ENCODE measurements around the gene CXXC5. TPM values are rescaled to one million over a fixed set of nuclear protein-coding genes. Genes with fewer than 3 reads are reported as not detected.

CXXC5 gene
- total RNA-seq, 1 donor from 2014 or later = 41.9 TPM

DNA sequence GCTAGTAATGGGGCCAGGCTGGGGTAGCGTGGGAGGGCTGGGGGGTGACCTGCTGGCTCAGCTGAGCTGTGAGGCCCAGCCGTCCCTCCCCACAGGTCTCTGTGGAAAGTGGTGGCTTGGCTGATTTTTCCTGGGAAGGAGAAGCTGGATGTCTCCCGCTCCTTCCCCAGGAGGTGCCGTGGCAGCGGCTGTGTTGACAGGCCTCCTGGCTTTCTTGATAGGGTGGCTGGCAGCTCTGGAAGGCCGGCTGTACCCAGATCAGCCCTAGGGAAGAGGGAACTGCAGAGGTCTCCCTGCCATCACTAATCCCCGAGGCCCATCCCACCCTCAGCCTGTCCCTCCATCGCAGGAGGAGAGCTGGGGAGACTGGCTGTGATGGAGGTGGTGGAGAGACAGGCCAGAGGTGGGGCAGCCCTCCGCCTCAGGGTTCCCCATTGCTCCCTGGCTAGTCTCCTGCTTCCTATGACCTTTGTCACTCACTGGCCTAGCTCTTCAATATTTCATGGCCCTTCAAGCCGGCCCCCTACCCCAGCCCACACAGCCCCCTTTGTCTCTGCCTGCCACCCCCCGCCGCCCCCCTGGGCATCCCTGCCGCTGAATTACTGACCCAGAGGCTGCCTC lies 6.8 kb downstream of the CXXC5 start:
- peaks cover 62 to 83% of the 10 kb centered on the region in 2 donors for H3K4me1 ChIP-seq
- TF ChIP-seq, protein P1, sequence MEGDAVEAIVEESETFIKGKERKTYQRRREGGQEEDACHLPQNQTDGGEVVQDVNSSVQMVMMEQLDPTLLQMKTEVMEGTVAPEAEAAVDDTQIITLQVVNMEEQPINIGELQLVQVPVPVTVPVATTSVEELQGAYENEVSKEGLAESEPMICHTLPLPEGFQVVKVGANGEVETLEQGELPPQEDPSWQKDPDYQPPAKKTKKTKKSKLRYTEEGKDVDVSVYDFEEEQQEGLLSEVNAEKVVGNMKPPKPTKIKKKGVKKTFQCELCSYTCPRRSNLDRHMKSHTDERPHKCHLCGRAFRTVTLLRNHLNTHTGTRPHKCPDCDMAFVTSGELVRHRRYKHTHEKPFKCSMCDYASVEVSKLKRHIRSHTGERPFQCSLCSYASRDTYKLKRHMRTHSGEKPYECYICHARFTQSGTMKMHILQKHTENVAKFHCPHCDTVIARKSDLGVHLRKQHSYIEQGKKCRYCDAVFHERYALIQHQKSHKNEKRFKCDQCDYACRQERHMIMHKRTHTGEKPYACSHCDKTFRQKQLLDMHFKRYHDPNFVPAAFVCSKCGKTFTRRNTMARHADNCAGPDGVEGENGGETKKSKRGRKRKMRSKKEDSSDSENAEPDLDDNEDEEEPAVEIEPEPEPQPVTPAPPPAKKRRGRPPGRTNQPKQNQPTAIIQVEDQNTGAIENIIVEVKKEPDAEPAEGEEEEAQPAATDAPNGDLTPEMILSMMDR (IDR thresholded peaks at IDR 0.05) = no peak

DNA sequence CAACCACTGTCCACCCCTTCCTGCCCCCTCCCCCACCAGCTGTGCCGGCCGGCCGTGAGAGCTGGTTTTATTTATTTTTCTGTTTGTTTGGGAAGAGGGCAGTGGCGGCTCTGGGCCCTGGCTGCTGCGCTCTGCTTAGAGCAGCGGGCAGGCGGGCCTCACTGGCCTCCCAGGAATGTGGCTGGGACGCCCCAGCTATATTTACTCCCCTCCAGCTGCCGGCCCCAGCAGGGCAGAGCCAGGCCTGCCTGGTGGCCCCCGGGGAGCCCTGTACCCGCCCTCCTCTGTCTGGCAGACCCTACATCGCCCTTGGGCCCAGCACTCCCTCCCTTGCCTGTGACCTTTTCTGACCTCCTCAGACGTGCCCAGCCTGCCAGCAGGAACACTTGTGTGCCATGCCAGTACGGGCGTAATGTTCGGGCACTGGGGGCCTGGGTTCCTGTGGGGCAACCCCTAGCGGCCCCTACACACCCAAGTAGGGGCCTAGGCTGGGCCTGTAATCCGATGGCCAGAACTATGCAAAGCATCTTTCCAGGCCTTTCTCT lies 7.7 kb downstream of the CXXC5 start:
- no peaks in the 10 kb centered on the region for H3K9me3 ChIP-seq
- H3K27me3 ChIP-seq = no peaks in the 10 kb centered on the region
- TF ChIP-seq, protein P1 (IDR thresholded peaks at IDR 0.05) = no peak
- peaks cover 69 to 91% of the 10 kb centered on the region in 2 donors for H3K4me1 ChIP-seq
- H3K27ac ChIP-seq = peak overlapping the region; percentile 96
- intact Hi-C loops (cut with DNase I) = no loop called here
- H3K36me3 ChIP-seq = no peaks in the 10 kb centered on the region
- H3K4me3 ChIP-seq = peak overlapping the region in 1 of 2 donors; percentile 26
- peak in 1 of 2 donors; percentile 88 for DNase-seq (ENCODE audit: low spot score in 2 of 2)

More for the DNA sequence above, 6.8 kb downstream of the CXXC5 start:
- no peak for DNase-seq (ENCODE audit: low spot score in 2 of 2)
- Histone ChIP-seq H3K4me3 (peak overlapping the region in 1 of 2 donors; percentile 26), H3K27ac (peak overlapping the region; percentile 96), H3K36me3 (no peaks in the 10 kb centered on the region), H3K9me3 (no peaks in the 10 kb centered on the region), H3K27me3 (no peaks in the 10 kb centered on the region)
- intact Hi-C loops (cut with DNase I) = no loop called here

GRCh38 chr5:139657363-139658321 lies 9.5 kb downstream of the CXXC5 start:
- Histone ChIP-seq H3K4me1 (peaks cover 70 to 87% of the 10 kb centered on the region in 2 donors), H3K27ac (peak overlapping the region; percentile 96), H3K36me3 (no peaks in the 10 kb centered on the region), H3K4me3 (peak overlapping the region in 1 of 2 donors; percentile 25), H3K9me3 (no peaks in the 10 kb centered on the region), H3K27me3 (no peaks in the 10 kb centered on the region)
- TF ChIP-seq, protein P1 (IDR thresholded peaks at IDR 0.05) = no peak
- intact Hi-C loops (cut with DNase I) = no loop called here
- DNase-seq (ENCODE audit: low spot score in 2 of 2) = no peak

- Histone ChIP-seq H3K36me3 (no peaks in the 10 kb centered on the region), H3K4me1 (peaks cover 64 to 81% of the 10 kb centered on the region in 2 donors), H3K27me3 (no peaks in the 10 kb centered on the region), H3K4me3 (peak overlapping the region in 1 of 2 donors; percentile 48), H3K27ac (peak overlapping the region; percentile 96), H3K9me3 (no peaks in the 10 kb centered on the region)
- TF ChIP-seq, protein P1 (IDR thresholded peaks at IDR 0.05) = peak in 2 of 3 experiments; percentile 8 to 45
- intact Hi-C loops (cut with DNase I) = no loop called here
- DNase-seq (ENCODE audit: low spot score in 2 of 2) = peak in 1 of 2 donors; percentile 81
Observed at GRCh38 chr5:139658501-139658927, 10.4 kb downstream of the CXXC5 start.

DNA sequence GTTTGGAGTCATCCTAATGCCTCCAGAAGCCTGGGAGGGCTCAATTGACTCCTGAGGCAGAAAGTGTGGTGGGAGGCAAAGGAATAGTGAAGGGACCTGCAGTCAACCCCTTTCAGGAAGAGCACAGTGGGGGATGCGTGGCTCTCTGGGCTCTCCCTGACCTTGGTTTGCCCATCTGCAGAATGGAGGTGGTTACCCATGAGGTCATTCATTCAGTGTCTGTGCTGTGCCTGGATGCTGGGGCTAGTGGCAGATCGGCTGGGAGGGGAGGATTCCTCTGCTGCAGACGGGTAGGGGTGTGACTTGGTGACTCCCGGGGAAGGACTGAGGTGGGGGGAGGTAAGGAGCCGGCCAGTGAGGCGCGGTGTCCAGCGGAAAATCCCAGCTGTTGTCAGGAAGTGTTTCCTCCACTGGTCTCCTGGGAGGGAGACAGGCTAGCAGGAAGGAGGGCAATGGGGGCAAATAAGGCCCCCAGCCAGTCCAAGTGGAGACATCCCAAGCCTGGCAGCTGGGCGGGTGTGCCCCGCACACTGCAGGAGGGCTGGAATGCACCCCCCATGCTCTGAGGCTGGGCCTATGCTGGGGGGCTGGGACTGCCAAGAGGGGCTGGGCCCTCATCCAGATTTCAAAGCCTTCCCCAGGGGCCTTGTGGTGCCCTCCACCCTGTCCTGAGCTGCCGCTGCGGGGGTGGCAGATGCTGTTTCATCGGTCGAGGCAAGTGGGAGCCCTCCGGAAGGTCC lies 10.9 kb downstream of the CXXC5 start:
- DNase-seq (ENCODE audit: low spot score in 2 of 2) = peak in 1 of 2 donors; percentile 88
- peak overlapping the region; percentile 40 to 48 for H3K4me3 ChIP-seq
- peaks cover 64 to 79% of the 10 kb centered on the region in 2 donors for H3K4me1 ChIP-seq
- H3K9me3 ChIP-seq = no peaks in the 10 kb centered on the region
- no peaks in the 10 kb centered on the region for H3K36me3 ChIP-seq
- H3K27ac ChIP-seq = peak overlapping the region; percentile 96
- intact Hi-C loops (cut with DNase I) = no loop called here
- no peaks in the 10 kb centered on the region for H3K27me3 ChIP-seq
- TF ChIP-seq, protein P1 (IDR thresholded peaks at IDR 0.05) = no peak

Data from ascending aorta (tissue), 2 donors.